Measurements from ENCODE around the gene AURKAIP1. TPM values are rescaled to one million over a fixed set of nuclear protein-coding genes. Genes with fewer than 3 reads are reported as not detected.

Gene AURKAIP1
- total and polyA plus RNA-seq, 2 of the 13 experiments (the other 11 are each of a cell fraction or from before 2014, with no cell fraction given), result 69.5 to 175 TPM

DNA sequence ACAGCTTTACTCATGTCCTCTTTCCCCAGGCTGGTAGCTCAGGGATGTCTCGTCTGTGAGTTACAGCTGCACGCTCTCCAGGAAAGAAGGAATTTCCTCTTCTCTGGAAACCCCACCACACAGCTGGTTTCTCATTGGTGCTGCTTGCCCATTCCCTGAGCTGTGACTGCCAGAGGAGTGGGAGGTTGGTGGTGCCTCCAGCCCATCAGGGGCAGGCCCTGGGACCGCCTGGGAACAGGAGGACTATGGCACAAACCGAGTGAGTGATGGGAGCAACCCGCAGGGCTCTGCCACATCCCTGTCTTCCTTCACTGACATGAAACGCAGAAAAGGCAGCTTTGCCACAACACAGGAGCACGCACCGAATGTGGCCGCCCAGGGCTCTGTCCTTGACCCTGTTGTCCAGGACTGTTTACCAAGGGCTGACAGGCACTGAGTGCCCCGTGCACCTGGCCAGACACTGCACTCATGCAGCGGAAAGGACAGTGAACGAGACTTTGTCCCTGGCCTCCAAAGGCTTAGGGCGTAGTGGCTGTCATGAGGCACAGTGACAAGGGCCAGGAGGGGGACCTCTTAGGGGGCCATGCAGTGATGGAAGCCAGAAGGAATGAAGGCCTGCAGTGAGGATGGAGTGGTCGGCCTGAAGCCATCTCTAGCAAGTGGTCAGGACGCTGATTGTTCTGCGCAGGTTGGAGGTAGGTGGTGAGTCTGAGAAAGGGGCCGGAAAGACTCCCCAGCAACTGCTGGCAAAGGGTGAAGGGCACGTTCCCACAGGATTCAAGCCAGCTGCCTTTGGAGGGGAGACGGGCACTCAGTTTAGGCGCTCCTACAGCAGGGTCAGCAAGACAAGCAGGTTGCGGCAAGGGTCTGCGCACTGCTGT, 25.8 kb upstream of the AURKAIP1 start (continued):
- TF ChIP-seq, protein P1, sequence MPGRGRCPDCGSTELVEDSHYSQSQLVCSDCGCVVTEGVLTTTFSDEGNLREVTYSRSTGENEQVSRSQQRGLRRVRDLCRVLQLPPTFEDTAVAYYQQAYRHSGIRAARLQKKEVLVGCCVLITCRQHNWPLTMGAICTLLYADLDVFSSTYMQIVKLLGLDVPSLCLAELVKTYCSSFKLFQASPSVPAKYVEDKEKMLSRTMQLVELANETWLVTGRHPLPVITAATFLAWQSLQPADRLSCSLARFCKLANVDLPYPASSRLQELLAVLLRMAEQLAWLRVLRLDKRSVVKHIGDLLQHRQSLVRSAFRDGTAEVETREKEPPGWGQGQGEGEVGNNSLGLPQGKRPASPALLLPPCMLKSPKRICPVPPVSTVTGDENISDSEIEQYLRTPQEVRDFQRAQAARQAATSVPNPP (CRISPR knock-in tag; IDR thresholded peaks at IDR 0.05), result peak; percentile 55; the same call in 1 of the 2 replicates
- 0 out of 2 replicates have a peak, but pooled peaks have one; percentile 57 for TF ChIP-seq ZNF605 (CRISPR knock-in tag; IDR thresholded peaks at IDR 0.05)
- TF ChIP-seq SP1 (IDR thresholded peaks at IDR 0.05), result no peak
- peak; percentile 62 for TF ChIP-seq SP1 (CRISPR knock-in tag; IDR thresholded peaks at IDR 0.05)
- TF ChIP-seq SP4 (CRISPR knock-in tag; IDR thresholded peaks at IDR 0.05), result peak; percentile 78
- TF ChIP-seq CBX1 (IDR thresholded peaks at IDR 0.05; ENCODE audit: low read depth), result peak; percentile 71
- no peak for TF ChIP-seq LCORL (IDR thresholded peaks at IDR 0.05)
- TF ChIP-seq LCORL (CRISPR knock-in tag; IDR thresholded peaks at IDR 0.05), result peak; percentile 96
- peak; percentile 55 for TF ChIP-seq SRSF1 (optimal IDR thresholded peaks at IDR 0.05; ENCODE audit: low read depth, low read length)
- TF ChIP-seq NFATC3 (CRISPR knock-in tag; IDR thresholded peaks at IDR 0.05), result no peak
- TF ChIP-seq RAD51 (IDR thresholded peaks at IDR 0.05; ENCODE audit: borderline replicate concordance), result no peak
- peak; percentile 88 for TF ChIP-seq GATAD1 (CRISPR knock-in tag; IDR thresholded peaks at IDR 0.05)
- no peak for TF ChIP-seq SMC3 (IDR thresholded peaks at IDR 0.05; ENCODE audit: low read length)
- no peak for TF ChIP-seq IKZF1 (IDR thresholded peaks at IDR 0.05)
- TF ChIP-seq CENPX (CRISPR knock-in tag; IDR thresholded peaks at IDR 0.05), result no peak
- 0 out of 2 replicates have a peak, but pooled peaks have one; percentile 27 for TF ChIP-seq ZBTB37 (CRISPR knock-in tag; IDR thresholded peaks at IDR 0.05)
- TF ChIP-seq SMYD3 (CRISPR knock-in tag; IDR thresholded peaks at IDR 0.05), result no peak; the same call in 1 of the 2 replicates
- peak; percentile 94 for TF ChIP-seq ZNF205 (CRISPR knock-in tag; IDR thresholded peaks at IDR 0.05)
- TF ChIP-seq PATZ1 (CRISPR knock-in tag; IDR thresholded peaks at IDR 0.05), result peak; percentile 94
- TF ChIP-seq, protein P2, sequence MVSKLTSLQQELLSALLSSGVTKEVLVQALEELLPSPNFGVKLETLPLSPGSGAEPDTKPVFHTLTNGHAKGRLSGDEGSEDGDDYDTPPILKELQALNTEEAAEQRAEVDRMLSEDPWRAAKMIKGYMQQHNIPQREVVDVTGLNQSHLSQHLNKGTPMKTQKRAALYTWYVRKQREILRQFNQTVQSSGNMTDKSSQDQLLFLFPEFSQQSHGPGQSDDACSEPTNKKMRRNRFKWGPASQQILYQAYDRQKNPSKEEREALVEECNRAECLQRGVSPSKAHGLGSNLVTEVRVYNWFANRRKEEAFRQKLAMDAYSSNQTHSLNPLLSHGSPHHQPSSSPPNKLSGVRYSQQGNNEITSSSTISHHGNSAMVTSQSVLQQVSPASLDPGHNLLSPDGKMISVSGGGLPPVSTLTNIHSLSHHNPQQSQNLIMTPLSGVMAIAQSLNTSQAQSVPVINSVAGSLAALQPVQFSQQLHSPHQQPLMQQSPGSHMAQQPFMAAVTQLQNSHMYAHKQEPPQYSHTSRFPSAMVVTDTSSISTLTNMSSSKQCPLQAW (CRISPR knock-in tag; IDR thresholded peaks at IDR 0.05), result peak; percentile 99
- peak; percentile 99 for TF ChIP-seq MED1 (CRISPR knock-in tag; IDR thresholded peaks at IDR 0.05)
- TF ChIP-seq RNF2 (conservative IDR thresholded peaks at IDR 0.05; ENCODE audit: low read depth), result no peak
- TF ChIP-seq FOXK1 (CRISPR knock-in tag; IDR thresholded peaks at IDR 0.05; ENCODE audit: borderline replicate concordance, low read depth), result peak; percentile 97
- TF ChIP-seq YEATS2 (CRISPR knock-in tag; IDR thresholded peaks at IDR 0.05; ENCODE audit: borderline replicate concordance), result peak; percentile 86; the same call in 1 of the 2 replicates
- TF ChIP-seq ZNF672 (CRISPR knock-in tag; IDR thresholded peaks at IDR 0.05), result no peak; the same call in 1 of the 2 replicates
- peak; percentile 92 for TF ChIP-seq ZNF556 (CRISPR knock-in tag; IDR thresholded peaks at IDR 0.05; ENCODE audit: borderline replicate concordance)
- TF ChIP-seq EZH2 (conservative IDR thresholded peaks at IDR 0.05; ENCODE audit: low read depth, low read length), result no peak
